ENCODE results near the gene C2orf92.

The C2orf92 gene

GRCh38 chr2:97661927-97662326, 7.6 kb upstream of the C2orf92 start:
- H3K27ac ChIP-seq (ENCODE audit: low read depth, low read length), result no peak overlapping the region
- peak overlapping the region; percentile 100 for H3K4me3 ChIP-seq (ENCODE audit: low read length)
- H3K36me3 ChIP-seq (ENCODE audit: control insufficient read depth, low read length), result peaks cover 58% of the 10 kb centered on the region

GRCh38 chr2:97662386-97662894, 7.1 kb upstream of the C2orf92 start:
- Histone ChIP-seq H3F3A (ENCODE audit: control insufficient read depth, insufficient read depth) (no peaks in the 10 kb centered on the region), H3K9me2 (replicated peaks; ENCODE audit: control insufficient read depth, low read length) (no peaks in the 10 kb centered on the region), H3K4me3 (ENCODE audit: low read length) (peak overlapping the region; percentile 100), H3K79me2 (ENCODE audit: control insufficient read depth, low read length) (peaks cover 39% of the 10 kb centered on the region), H3K27me3 (ENCODE audit: control insufficient read depth, low read length) (no peaks in the 10 kb centered on the region), H3K9me3 (ENCODE audit: control insufficient read depth, insufficient read depth, low read length) (no peaks in the 10 kb centered on the region), H4K20me1 (ENCODE audit: control insufficient read depth, insufficient read depth, low read depth, low read length) (peaks cover 13% of the 10 kb centered on the region), H3K27ac (ENCODE audit: low read depth, low read length) (peak overlapping the region; percentile 66), H3K4me1 (ENCODE audit: control insufficient read depth, low read length) (peaks cover 20% of the 10 kb centered on the region), H3K4me2 (ENCODE audit: low read length) (peak overlapping the region; percentile 100), H3K36me3 (ENCODE audit: control insufficient read depth, low read length) (peaks cover 53% of the 10 kb centered on the region)
- no peak for TF ChIP-seq EZH2phosphoT487 (IDR thresholded peaks at IDR 0.05; ENCODE audit: borderline replicate concordance, low read length)
- TF ChIP-seq, protein P1, sequence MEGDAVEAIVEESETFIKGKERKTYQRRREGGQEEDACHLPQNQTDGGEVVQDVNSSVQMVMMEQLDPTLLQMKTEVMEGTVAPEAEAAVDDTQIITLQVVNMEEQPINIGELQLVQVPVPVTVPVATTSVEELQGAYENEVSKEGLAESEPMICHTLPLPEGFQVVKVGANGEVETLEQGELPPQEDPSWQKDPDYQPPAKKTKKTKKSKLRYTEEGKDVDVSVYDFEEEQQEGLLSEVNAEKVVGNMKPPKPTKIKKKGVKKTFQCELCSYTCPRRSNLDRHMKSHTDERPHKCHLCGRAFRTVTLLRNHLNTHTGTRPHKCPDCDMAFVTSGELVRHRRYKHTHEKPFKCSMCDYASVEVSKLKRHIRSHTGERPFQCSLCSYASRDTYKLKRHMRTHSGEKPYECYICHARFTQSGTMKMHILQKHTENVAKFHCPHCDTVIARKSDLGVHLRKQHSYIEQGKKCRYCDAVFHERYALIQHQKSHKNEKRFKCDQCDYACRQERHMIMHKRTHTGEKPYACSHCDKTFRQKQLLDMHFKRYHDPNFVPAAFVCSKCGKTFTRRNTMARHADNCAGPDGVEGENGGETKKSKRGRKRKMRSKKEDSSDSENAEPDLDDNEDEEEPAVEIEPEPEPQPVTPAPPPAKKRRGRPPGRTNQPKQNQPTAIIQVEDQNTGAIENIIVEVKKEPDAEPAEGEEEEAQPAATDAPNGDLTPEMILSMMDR (IDR thresholded peaks at IDR 0.05; ENCODE audit: low read depth, low read length, poor library complexity, severe bottlenecking), result peak; percentile 8

More at GRCh38 chr2:97661927-97662326, 7.6 kb upstream of the C2orf92 start:
- peaks cover 20% of the 10 kb centered on the region for H3K4me1 ChIP-seq (ENCODE audit: control insufficient read depth, low read length)
- peak overlapping the region; percentile 100 for H3K4me2 ChIP-seq (ENCODE audit: low read length)
- H3K9me3 ChIP-seq (ENCODE audit: control insufficient read depth, insufficient read depth, low read length), result no peaks in the 10 kb centered on the region
- peaks cover 13% of the 10 kb centered on the region for H4K20me1 ChIP-seq (ENCODE audit: control insufficient read depth, insufficient read depth, low read depth, low read length)
- TF ChIP-seq, protein P1 (IDR thresholded peaks at IDR 0.05; ENCODE audit: low read depth, low read length, poor library complexity, severe bottlenecking), result no peak
- no peak for TF ChIP-seq EZH2phosphoT487 (IDR thresholded peaks at IDR 0.05; ENCODE audit: borderline replicate concordance, low read length)
- H3K79me2 ChIP-seq (ENCODE audit: control insufficient read depth, low read length), result peaks cover 39% of the 10 kb centered on the region
- H3F3A ChIP-seq (ENCODE audit: control insufficient read depth, insufficient read depth), result no peaks in the 10 kb centered on the region
- no peaks in the 10 kb centered on the region for H3K27me3 ChIP-seq (ENCODE audit: control insufficient read depth, low read length)
- no peaks in the 10 kb centered on the region for H3K9me2 ChIP-seq (replicated peaks; ENCODE audit: control insufficient read depth, low read length)

DNA sequence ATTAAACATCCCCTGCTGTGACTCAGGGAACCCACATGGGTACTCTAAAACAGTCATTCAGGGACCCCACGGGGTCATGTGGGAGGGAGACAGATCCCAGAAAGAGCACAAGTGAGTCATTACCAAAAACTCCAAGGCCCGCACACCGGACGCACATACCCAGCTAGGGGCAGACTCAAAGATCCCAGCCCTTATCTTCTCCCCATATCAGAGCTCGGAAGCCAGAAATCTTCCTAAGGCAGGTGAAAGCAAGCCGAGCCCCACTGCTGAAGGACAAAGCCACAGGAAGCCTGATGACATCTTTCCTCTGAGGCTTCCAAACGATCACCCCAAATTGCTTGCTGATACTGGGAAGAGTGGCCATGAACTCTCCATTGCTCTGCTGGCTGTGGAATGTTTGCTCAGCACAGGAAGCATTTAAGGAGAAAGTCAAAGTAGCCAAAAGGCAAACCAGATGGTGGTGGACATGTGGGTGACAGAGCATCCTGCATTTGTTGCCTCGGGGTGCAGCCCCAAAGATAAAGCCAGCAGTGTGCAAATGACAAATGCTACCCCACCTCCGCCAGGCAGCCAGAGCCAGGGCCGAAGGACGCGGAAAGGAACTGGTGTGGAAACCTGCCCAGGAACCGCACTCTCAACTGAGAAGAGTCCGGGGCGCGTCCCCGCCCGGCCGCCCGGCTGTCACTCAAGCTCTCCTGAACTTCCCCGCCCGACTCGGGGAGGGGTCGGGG, 6.5 kb upstream of the C2orf92 start:
- Histone ChIP-seq H3K9me2 (replicated peaks; ENCODE audit: control insufficient read depth, low read length) (no peaks in the 10 kb centered on the region), H3K79me2 (ENCODE audit: control insufficient read depth, low read length) (peaks cover 39% of the 10 kb centered on the region), H4K20me1 (ENCODE audit: control insufficient read depth, insufficient read depth, low read depth, low read length) (peaks cover 13% of the 10 kb centered on the region), H3K4me3 (ENCODE audit: low read length) (peak overlapping the region; percentile 100), H3K9me3 (ENCODE audit: control insufficient read depth, insufficient read depth, low read length) (no peaks in the 10 kb centered on the region), H3K27ac (ENCODE audit: low read depth, low read length) (peak overlapping the region; percentile 66), H3K4me1 (ENCODE audit: control insufficient read depth, low read length) (peaks cover 20% of the 10 kb centered on the region), H3K4me2 (ENCODE audit: low read length) (peak overlapping the region; percentile 100), H3K36me3 (ENCODE audit: control insufficient read depth, low read length) (peaks cover 47% of the 10 kb centered on the region), H3K27me3 (ENCODE audit: control insufficient read depth, low read length) (no peaks in the 10 kb centered on the region), H3F3A (ENCODE audit: control insufficient read depth, insufficient read depth) (no peaks in the 10 kb centered on the region)
- TF ChIP-seq, protein P1 (IDR thresholded peaks at IDR 0.05; ENCODE audit: low read depth, low read length, poor library complexity, severe bottlenecking), result no peak
- TF ChIP-seq EZH2phosphoT487 (IDR thresholded peaks at IDR 0.05; ENCODE audit: borderline replicate concordance, low read length), result no peak
